Measurements from ENCODE around the gene FAM53A. TPM values are rescaled to one million over a fixed set of nuclear protein-coding genes. Genes with fewer than 3 reads are reported as not detected.

FAM53A gene
- total and polyA plus RNA-seq, 2 of the 13 experiments (the other 11 are each of a cell fraction or from before 2014, with no cell fraction given) = 0.48 to 1.1 TPM

- TF ChIP-seq ZNF17 (CRISPR knock-in tag; IDR thresholded peaks at IDR 0.05) (no peak), PLSCR1 (CRISPR knock-in tag; IDR thresholded peaks at IDR 0.05; ENCODE audit: borderline replicate concordance) (no peak), DMAP1 (CRISPR knock-in tag; IDR thresholded peaks at IDR 0.05) (no peak), ZNF557 (CRISPR knock-in tag; IDR thresholded peaks at IDR 0.05) (no peak), TAF15 (IDR thresholded peaks at IDR 0.05; ENCODE audit: low read depth, low read length, poor library complexity, severe bottlenecking) (no peak), CCAR2 (optimal IDR thresholded peaks at IDR 0.05; ENCODE audit: low read depth, low read length) (no peak), ZNF703 (CRISPR knock-in tag; IDR thresholded peaks at IDR 0.05; ENCODE audit: borderline replicate concordance) (no peak), JUND (CRISPR knock-in tag; IDR thresholded peaks at IDR 0.05) (no peak), ZKSCAN5 (CRISPR knock-in tag; IDR thresholded peaks at IDR 0.05) (no peak), PLRG1 (conservative IDR thresholded peaks at IDR 0.05) (no peak)
- TF ChIP-seq, protein P1, sequence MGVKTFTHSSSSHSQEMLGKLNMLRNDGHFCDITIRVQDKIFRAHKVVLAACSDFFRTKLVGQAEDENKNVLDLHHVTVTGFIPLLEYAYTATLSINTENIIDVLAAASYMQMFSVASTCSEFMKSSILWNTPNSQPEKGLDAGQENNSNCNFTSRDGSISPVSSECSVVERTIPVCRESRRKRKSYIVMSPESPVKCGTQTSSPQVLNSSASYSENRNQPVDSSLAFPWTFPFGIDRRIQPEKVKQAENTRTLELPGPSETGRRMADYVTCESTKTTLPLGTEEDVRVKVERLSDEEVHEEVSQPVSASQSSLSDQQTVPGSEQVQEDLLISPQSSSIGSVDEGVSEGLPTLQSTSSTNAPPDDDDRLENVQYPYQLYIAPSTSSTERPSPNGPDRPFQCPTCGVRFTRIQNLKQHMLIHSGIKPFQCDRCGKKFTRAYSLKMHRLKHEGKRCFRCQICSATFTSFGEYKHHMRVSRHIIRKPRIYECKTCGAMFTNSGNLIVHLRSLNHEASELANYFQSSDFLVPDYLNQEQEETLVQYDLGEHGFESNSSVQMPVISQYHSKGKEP (CRISPR knock-in tag; IDR thresholded peaks at IDR 0.05) = no peak
Measured at GRCh38 chr4:1683736-1684505, at the start of gene FAM53A (continued).

- H3K79me2 ChIP-seq (ENCODE audit: insufficient read depth, low read length) = peaks cover 5% of the 10 kb centered on the region
- H3K4me2 ChIP-seq (ENCODE audit: low read depth, low read length) = no peak overlapping the region
- peaks cover 36 to 80% of the 10 kb centered on the region in 2 experiments for H3K36me3 ChIP-seq (replicated peaks in 1 of 2; ENCODE audit: control insufficient read depth in 1 of 2, insufficient read depth in 2 of 2, low read length in 2 of 2)
- FAIRE-seq (no peak), ATAC-seq (no peak), DNase-seq (ENCODE audit: low spot score) (no peak)
- H3K27me3 ChIP-seq (ENCODE audit: control insufficient read depth in 1 of 2, insufficient read depth in 2 of 2, low read length in 2 of 2) = no peaks in the 10 kb centered on the region
- ChIA-PET CTCF (ENCODE audit: low intra/inter-chr PET ratio, low total read pairs) (no interaction called here), POLR2A (no interaction called here)
- no peak overlapping the region for H3K9ac ChIP-seq (ENCODE audit: insufficient read depth, low read depth, low read length)
- no peak overlapping the region for H2AFZ ChIP-seq (ENCODE audit: low read length)
- WGBS (ENCODE audit: low lambda C conversion rate) = over 99% methylated on average over 10 of the region's 10 CpGs
- 0 out of 2 replicates have a peak, but pooled peaks cover 10% of the 10 kb centered on the region for H3K9me3 ChIP-seq (ENCODE audit: low read length)
- H3K4me1 ChIP-seq (ENCODE audit: insufficient read depth, low read length) = 0 out of 2 replicates have a peak, but pooled peaks cover 4% of the 10 kb centered on the region
- BruUV-seq (replicated peaks) = no TSS peak
- no peak overlapping the region for H3K27ac ChIP-seq (ENCODE audit: extremely low read length, insufficient read depth, low read length)
- intact Hi-C loops (cut with micrococcal nuclease; ENCODE audit: unreplicated experiment) (no loop called here), in situ Hi-C loops (cut with HindIII; ENCODE audit: extremely low pct_ligation_motif_present, low pct_unique_long_range_greater_than_20kb) (no loop called here)
- no peak overlapping the region for H3K4me3 ChIP-seq (replicated peaks in 1 of 3; ENCODE audit: insufficient read depth in 1 of 3, low read depth in 2 of 3, low read length in 3 of 3)
- H4K20me1 ChIP-seq (ENCODE audit: insufficient read depth, low read length) = no peaks in the 10 kb centered on the region
- TF ChIP-seq FOXO1 (CRISPR knock-in tag; IDR thresholded peaks at IDR 0.05) (no peak), RORA (CRISPR knock-in tag; IDR thresholded peaks at IDR 0.05) (no peak), ZNF484 (CRISPR knock-in tag; IDR thresholded peaks at IDR 0.05; ENCODE audit: borderline replicate concordance, low read depth) (no peak), NR2F2 (IDR thresholded peaks at IDR 0.05; ENCODE audit: borderline replicate concordance, low read depth) (no peak), GATAD1 (CRISPR knock-in tag; IDR thresholded peaks at IDR 0.05) (no peak), CENPT (CRISPR knock-in tag; IDR thresholded peaks at IDR 0.05; ENCODE audit: low read depth) (no peak), SCMH1 (CRISPR knock-in tag; IDR thresholded peaks at IDR 0.05; ENCODE audit: borderline replicate concordance) (no peak), HOXA9 (CRISPR knock-in tag; IDR thresholded peaks at IDR 0.05; ENCODE audit: borderline replicate concordance) (no peak)
- TF ChIP-seq, protein P2, sequence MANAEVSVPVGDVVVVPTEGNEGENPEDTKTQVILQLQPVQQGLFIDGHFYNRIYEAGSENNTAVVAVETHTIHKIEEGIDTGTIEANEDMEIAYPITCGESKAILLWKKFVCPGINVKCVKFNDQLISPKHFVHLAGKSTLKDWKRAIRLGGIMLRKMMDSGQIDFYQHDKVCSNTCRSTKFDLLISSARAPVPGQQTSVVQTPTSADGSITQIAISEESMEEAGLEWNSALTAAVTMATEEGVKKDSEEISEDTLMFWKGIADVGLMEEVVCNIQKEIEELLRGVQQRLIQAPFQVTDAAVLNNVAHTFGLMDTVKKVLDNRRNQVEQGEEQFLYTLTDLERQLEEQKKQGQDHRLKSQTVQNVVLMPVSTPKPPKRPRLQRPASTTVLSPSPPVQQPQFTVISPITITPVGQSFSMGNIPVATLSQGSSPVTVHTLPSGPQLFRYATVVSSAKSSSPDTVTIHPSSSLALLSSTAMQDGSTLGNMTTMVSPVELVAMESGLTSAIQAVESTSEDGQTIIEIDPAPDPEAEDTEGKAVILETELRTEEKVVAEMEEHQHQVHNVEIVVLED (CRISPR knock-in tag; IDR thresholded peaks at IDR 0.05; ENCODE audit: borderline replicate concordance) = no peak
Measured at GRCh38 chr4:1732911-1733310, 48.8 kb upstream of the FAM53A start.

Measured in HepG2 (cell line).